Glomerular visceral epithelial cell (primary cell): ENCODE results near the gene RCSD1.

ENCODE experiments used
- DNase-seq: peaks from one replicate; pipeline ENCODE4 v3.0.0-alpha.2; 2016; ENCODE audit errors: extremely low spot score

Gene RCSD1

DNA sequence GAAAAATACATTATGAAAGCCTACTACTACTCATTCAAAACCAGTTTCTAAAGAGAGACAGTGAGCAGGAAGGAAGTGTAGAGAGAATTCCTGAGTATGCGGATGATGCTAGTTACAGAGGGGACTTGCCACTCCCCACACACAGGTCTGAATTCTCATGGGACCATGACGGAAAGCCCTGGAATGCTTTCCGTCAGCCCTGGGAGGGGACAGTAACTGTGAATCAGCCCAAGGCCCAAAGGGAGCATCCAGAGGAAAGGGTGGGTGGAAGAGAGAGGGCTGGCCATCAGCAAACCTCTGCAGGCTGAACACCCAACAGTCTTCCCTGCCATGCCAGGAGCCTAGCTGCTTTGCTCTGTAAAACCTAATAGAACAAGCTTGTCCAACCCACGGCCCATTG lies 36.4 kb downstream of the RCSD1 start:
- DNase-seq, result no peak

GRCh38 chr1:167667536-167667935 lies 37.5 kb downstream of the RCSD1 start:
- DNase-seq, result no peak

GRCh38 chr1:167668108-167668507 lies 38.1 kb downstream of the RCSD1 start:
- DNase-seq, result no peak

DNA sequence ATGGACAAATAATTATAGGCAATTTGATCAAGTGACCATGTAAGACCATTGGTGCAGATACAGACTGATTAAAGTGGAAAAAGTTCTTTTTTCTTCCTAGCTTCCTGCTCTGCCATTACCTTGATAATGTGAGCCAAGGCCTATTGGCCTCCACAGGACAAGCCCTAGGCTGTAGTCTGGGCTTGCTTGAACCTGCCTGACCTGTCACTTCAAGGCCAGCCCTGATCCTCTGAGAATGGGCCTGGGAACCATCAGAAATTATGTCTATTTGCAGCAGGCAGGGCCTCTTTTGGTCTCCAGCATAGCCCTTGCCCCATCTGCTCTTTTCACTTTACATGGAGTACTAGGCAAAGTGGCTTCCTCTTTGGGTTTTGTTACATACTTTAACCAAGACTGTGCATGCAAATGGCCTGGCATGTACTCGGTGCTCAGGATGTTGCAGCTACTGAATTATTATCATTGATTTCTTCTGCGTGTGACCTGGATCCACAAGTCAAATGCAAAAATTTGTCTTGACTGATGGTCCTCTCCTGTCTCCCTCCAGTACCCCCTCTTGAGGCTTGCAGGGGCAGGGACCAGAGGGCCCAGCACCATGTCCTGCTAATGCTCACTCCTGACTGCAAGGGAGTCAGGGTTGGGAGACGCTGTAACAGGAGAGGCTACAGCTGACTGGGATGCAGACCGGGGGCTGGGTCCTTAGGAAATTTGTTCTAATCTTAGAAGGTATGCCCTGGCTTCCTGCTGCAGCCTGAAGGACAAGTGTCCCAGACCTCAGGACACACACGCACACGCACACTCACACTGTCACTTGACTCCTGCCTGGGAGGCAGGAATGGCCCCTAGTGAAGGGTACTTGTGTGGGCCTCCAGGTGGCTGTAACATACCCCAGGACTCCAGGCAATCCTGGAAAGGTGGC lies 39.4 kb downstream of the RCSD1 start:
- DNase-seq, result no peak

DNA sequence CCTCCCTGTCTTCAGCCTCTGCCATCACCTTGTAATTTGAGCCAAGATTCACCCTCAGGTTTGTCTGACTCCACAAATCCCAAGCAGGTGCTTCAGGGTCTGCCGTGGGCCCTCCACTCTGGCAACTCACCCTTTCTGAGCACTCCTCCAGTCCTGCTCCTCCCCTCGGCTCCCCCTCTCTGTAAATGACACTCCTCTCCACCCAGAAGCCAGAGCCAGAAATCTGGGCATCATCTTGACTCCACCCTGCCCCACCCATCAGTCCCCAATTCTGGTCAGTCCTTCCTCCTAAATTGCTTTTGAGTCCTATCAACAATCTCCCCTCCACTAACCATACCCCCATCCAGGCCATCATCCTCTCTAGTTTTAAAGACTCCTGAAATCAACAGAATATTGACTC lies 40.5 kb downstream of the RCSD1 start:
- DNase-seq, result no peak

DNA sequence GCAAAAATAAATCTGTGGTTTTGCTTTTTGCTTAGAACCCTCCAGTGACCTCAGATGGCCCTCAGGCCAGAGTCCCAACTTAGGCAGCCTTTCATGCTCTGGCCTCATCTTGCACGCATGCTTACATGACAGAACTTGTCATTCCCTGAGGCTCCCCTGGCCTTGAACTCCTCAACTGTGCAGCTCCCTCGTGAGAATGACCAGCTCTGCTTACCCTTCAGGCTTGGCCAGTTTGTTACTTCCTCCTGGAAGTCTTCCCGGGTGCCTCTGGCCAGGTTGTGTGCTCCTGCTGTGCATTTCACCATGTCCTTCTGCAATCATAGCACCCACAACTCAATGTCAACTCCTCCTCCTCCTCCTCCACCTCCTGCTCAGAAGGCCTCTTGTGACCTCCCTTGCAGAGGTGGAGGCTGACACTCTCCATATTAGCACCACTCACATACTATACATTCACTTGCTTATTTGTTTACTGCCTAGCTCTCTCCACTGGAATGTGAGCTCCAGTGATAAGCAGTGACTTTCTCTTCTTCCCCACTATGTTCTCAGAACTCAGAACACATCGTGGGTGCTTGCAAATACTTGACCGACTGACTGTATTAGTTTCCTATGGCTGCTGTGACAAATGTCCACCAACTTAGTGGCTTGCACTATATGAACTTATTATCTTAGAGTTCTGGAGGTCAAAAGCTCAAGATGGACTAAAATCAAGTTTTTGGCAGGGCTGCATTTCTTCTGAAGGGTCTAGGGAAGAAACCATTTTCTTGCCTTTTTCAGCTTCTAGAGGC lies 41.9 kb downstream of the RCSD1 start:
- DNase-seq, result no peak

GRCh38 chr1:167672831-167673230 lies 42.8 kb downstream of the RCSD1 start:
- no peak for DNase-seq

DNA sequence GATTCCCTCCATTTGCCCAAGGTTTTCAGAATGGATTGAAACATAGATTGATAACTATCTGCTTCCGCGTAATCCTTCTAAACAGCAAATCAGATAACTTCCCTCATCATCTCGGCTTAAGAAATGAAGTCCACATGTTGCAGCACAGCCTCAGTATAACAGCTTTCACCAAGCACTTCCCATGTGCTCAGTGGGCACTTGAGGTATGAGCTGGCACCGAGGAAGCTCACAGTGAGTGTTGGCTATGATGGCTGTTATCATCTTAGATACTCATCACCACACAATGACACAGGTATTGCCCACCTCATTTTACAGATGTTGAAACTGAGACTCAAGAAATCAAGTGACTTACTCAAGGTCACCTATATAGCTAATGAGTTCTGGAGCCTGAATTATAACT lies 43.2 kb downstream of the RCSD1 start:
- no peak for DNase-seq

- no peak for DNase-seq
Observed at GRCh38 chr1:167674156-167674555, 44.1 kb downstream of the RCSD1 start.

DNA sequence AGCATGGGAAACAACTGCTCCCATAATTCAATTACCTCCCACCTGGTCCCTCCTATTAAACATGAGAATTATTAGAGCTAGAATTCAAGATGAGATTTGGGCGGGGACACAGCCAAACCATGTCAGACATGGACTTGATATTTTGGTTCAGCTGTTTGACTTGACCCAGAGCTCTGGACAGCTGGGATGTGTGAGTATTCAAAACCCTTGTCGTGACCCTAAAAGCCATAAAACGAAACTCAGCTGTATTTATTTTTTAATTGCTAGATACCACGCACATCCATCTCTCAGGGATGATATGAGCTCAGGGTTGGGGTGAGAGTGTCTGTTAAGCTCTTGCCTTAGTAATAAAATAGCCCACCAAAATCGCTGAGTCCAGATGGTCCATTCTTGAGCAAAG lies 45.4 kb downstream of the RCSD1 start:
- DNase-seq, result no peak

- no peak for DNase-seq
Observed at GRCh38 chr1:167676205-167676915, 46.3 kb downstream of the RCSD1 start.

DNA sequence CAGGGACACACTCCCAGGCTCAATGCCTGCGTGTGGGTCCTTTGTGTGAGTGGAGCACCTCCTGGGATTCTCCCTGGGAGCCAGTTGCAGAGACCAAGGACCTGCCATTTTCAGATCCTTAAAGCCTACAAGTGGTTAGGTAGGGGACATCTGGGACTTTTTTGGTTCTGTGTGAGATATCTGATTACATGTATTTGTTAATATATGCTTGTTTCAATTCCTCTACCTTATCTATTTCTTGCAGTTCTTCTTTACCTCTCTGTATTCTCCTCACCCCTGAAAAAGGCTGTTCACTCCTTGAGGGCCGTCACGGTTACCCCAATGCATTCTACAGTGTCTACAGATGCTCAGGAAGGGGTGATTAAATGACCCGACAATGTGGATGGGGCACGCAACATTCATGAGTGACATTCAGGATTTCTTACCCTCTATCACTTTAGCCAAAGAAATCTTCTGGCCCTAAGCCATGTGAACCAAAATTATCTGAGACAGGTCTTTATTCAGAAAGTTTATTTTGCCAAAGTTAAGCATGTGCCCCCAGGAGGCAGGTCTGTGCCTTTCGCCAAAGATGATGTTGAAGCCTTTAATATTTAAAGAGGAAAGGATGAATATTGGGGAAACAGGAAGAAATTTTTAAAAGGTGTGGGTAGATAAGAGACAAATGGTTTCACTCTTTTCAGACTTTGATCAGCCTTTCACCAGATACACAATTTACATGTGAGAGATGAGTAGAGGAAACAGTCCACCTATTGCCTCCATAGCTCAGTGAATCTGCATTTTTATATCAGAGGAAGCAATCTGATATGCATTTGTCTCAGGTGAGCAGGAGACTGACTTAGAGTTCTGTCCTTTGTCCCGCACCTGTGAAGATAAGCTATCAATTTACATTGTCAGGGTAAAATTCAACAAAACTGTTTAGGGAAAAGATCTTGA lies 47.1 kb downstream of the RCSD1 start:
- no peak for DNase-seq

DNA sequence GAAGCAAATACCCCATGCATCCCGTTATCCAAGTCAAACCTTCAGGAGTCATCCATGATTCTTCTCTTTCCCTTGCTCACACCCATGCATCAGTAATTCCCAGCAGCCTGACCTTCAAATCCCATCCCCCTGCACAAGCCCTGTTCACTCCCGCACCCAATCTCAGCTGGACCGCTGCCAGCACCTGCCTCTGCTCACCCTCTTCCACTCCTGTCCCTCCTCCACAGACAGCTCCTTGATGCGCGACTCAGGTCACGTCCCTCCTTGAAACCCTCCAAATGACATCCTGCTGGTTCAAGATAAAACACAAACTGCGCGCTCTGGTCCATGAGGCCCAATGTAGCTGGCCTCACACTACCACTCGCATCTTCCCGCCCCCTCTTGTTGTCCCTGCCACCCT lies 48.4 kb downstream of the RCSD1 start:
- no peak for DNase-seq

- no peak for DNase-seq
Observed at GRCh38 chr1:167678838-167679237, 48.8 kb downstream of the RCSD1 start.

- no peak for DNase-seq
Observed at GRCh38 chr1:167679714-167680113, 49.7 kb downstream of the RCSD1 start.

- no peak for DNase-seq
Observed at GRCh38 chr1:167681024-167681423, 51.0 kb downstream of the RCSD1 start.

- DNase-seq, result no peak
Observed at GRCh38 chr1:167681451-167682098, 51.5 kb downstream of the RCSD1 start.

GRCh38 chr1:167683226-167683625 lies 53.2 kb downstream of the RCSD1 start:
- DNase-seq, result no peak

- peak; percentile 23 for DNase-seq
Observed at GRCh38 chr1:167683641-167684502, 53.8 kb downstream of the RCSD1 start.

DNA sequence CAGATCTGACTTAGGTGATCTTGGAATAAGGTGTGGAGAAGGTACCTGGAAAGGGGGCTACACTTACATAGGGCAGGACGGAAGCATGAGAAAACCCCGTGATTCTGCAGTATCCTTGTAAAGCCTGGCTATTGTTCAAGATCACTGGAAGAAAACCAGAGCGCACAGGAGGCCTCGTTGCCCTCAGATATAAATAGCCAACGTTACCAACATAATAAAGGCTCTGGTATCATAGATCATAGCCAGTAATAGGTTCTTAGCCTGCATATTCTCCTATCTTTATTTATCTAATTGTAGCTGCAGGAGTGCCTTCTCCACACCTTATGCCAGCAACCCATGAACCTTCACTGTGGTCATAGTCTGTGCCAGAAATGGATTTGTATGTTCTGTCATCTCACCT lies 55.8 kb downstream of the RCSD1 start:
- DNase-seq, result no peak
